Stimulated activated CD8-positive, alpha-beta memory T cell treated with anti-CD3 and anti-CD28 coated beads, Interleukin-2, amount 100 ng/mL, for 1 hour (primary cell): ENCODE results near the gene CARD10.
"Not testable (repeated sequence)": the region's sequence is repeated elsewhere in the genome, so short reads cannot be mapped to it uniquely, and the experiment has no call there.

Experiments used
- DNase-seq, 2 donors: peaks; one replicate each; pipeline ENCODE4 v3.0.0-alpha.2; 2020; ENCODE audit warnings: low read depth in 2 of 2

Gene CARD10

GRCh38 chr22:37485395-37486223 lies 33.6 kb downstream of the CARD10 start:
- no peak for DNase-seq

DNA sequence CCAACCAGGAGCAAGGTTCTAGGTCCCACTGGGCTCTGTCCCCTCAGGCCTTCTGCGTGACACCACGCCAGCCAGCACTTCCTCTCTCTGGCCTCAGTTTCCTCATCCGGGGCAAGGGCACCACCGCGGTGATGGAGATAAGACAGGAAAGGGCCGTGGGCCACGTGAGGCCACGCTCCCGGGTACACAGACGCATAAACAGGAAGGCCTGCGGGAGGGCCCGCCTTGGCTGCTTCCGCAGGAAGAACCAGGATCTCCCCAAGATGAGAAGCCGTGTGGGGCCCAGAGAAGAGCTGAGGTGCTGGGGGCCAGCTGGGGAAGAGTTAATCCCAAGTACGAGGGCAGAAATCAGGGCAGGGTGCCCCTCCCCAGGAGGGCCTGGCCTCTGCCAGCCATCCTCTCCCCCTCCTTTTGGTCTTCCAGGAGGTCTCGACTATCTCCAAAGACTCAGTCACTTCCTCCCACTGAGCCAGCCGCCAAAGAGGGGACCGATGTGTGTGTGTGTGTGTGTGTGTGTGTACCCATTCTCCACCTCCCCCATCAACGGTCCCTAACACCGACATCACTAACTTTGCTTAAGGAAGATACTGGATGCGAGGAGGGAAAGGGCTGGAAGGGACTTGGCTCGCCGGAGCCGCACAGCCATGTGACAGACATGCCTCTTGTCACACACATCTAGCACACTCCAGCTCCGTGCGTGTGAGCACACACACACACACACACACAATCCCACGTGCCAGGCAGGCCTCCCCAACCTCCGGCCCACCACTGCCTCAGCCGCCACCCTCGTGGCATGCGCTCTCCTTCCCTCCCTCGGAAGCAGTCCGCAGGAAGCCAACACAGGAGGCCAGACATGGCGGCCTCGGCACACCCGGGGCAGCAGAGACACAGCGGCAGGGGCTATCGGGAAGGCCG lies 34.5 kb downstream of the CARD10 start:
- DNase-seq, result peak; percentile 42 to 59

DNA sequence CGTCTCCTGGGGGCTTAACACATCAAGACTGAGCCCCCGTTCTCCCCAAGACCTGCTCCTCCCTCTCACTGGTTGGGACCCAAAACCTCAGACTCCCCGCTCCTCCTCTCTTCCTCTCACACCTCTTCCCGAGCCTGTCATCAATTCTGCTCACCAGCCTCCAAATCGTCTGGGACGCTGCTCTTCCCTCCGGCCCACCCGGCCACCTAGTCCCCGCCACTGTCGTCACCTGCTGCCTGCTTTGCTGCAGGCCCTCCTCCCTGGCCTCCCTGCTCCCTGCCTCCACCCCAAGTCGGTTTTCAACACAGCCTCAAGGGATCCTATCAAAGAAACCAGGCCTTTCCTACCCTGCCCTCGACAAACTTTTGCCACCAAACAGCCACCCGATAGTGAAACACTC lies 36.2 kb downstream of the CARD10 start:
- DNase-seq, result no peak

GRCh38 chr22:37482244-37482643 lies 37.0 kb downstream of the CARD10 start:
- no peak for DNase-seq

- no peak for DNase-seq
These were observed 37.8 kb downstream of the CARD10 start for GRCh38 chr22:37481347-37481907.

DNA sequence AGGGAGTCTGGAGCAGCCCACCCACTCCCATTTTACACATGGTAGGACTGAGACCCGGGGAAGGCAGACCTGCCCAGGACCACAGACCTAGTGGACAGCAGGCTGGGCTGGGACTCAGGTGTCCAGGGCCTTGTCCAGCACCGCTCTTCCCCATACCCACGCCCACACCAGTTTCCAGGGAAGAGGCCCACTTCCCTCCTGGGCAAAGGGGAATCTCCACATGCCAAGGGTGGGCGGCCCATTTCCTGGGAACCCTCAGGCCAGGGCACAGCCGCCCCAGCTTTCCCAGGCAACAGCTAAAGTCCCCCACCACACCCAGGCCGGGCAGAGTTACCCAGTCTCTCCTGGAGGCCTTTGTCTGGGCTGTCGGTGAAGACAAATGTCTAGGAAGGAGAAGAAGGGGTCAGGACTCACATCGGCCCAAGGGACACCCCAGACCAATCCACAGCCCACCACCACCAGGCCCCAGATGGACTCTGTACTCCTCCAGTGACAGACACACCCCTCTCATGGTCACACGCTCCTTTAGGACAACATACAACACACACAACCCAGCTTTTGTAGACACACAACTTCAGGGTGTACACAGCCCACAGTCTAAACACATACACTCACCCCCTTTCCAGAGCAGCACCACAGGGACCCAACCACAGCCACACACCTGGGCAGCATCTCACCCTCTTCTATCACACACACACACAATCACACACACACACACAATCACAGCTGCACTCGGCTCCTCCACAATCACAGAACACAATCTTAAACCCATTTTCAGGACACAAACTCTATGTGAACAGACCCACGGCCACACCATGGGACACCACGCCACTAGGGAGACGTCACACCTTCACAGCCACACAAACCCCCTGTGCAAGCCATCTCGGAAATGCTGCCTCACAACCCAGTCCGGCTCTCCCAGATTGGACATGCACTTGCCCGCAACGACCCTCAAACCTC lies 38.5 kb downstream of the CARD10 start:
- DNase-seq, result no peak

DNA sequence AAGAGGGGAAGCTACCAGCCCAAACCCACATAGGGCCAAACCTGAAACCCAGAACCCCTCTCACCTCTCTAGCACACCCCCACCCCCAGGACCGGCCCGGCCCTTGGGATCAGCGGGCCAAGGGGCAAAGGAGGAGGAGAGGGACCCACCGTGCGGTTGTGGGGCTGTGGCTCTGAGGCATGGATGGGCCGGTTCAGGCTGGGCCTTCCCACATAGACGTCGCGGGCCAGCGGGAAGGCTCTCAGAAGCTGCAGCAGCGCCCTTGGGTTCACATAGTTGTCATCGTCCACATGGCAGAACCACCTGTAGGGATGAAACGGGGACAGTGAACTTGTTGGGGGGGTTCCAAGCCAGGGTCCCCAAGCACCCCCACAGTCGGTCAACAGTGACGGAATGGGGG lies 40.0 kb downstream of the CARD10 start:
- DNase-seq, result no peak

DNA sequence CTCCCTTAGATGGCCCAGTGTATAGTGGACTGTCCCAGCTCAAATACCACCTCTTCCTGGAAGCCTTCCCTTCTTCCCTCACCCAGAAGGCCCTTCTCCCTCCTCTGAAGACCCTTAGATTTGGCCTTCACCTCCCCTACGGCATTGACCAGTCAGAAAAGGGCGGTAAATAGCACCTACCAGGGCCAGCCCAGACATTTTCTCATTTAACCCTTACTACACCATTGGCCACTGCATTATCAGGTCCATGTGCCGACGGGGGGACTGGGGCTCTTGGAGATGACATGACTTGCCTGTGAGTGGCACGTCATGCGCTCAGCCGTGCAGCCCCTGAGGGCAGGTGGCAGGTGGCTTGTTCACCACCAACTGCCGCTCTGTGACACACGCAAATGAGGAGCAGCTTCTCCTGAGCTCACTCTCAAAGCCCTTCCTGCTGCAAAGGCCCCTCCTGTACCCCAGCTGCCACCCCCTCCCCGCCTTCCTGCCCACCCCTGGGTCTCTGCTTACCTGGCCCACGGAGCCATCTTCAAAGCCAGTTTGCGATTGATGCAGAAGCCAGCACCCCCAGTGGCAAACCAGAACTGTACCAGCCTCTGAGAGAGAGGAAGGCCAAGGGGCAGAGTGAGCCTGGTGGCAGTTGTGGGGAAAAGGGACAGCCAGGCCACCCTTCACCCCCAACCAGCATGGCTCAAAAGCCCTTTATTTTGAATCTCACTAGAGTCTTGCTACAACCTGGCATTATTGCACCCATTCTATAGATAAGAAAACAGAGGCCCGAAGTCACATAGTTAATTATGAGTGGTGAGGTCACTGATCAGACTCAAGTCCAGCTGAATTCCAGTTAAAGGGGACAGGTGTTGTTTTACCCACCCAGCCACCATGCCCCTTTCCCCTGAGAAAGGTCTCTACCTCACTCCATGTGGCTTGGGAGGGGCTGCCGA lies 42.6 kb downstream of the CARD10 start:
- no peak for DNase-seq

- no peak for DNase-seq
These were observed 44.6 kb downstream of the CARD10 start for GRCh38 chr22:37474447-37475090.

GRCh38 chr22:37473437-37473946 lies 45.7 kb downstream of the CARD10 start:
- no peak for DNase-seq

GRCh38 chr22:37472418-37473006 lies 46.7 kb downstream of the CARD10 start:
- no peak for DNase-seq

DNA sequence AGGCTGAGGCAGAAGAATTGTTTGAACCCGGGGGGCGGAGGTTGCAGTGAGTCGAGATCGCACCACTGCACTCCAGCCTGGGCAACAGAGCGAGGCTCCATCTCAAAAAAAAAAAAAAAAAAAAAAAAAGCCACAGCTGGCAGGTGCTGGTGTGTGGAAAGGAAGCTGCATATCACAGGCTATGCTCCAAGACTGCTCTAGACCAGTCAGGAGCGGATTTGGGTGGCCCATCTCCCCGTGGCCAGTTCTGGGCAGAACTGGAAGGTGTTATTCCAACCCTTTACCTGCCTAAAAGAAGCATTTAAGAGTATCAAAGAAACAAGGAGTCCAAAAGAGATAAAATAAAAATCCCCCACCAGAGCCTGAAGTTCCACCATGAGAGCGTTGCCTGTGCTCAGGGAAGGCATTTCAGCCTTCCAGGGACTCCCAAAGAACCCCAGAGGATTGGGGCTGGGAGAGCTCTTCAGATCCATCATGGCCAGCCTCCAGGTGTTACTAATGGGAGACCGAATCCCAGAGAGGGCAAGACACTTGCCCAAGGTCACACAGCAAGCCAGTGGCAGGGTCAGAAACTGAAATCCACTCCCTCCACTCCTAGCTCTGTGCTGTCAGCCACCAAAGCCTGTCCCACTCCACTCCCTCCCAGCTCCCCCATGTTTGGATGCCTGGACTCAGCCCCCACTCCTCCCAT lies 47.3 kb downstream of the CARD10 start:
- no peak for DNase-seq

- no peak for DNase-seq
These were observed 49.1 kb downstream of the CARD10 start for GRCh38 chr22:37470087-37470445.

- DNase-seq, result no peak
These were observed 49.7 kb downstream of the CARD10 start for GRCh38 chr22:37469416-37470086.

- not testable (repeated sequence) for DNase-seq
These were observed 51.0 kb downstream of the CARD10 start for GRCh38 chr22:37468201-37468695.

DNA sequence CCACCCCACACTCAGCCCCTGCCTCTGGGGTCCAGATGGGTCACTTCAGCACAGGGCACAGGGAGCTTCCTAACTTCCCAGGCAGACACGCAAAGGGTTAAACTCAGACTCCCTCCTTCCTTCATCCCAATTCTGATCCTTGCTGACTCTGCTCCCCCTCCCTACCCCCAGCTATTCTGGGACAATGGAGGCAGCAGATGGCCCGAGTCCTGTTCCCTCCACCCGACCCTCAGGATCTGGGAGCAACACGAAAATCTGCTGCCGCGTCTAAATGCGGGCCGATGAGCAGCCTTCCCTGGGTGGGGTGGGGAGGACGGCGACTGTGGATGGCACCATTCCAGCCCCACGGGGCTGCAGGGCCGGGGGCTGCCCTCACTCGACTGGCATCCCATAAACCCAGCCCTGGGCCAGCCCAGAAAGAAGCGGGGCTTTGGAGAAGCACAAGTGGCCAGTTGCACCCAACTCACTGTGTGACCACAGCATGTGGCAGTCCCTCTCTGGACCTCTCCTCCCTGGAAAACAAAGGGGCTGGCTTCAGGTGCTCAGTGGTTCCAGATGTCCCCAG lies 51.7 kb downstream of the CARD10 start:
- no peak for DNase-seq

GRCh38 chr22:37464181-37464580 lies 55.0 kb downstream of the CARD10 start:
- no peak for DNase-seq
